HG02571 (cell line): Measurements from ENCODE around the gene ELP5.
"Not testable (repeated sequence)": the region's sequence is repeated elsewhere in the genome, so short reads cannot be mapped to it uniquely, and the experiment has no call there.

Source experiments
- ATAC-seq: cut with Tn5 transposase; IDR thresholded peaks from one replicate; pipeline ENCODE4 v1.9.1; 2021; ENCODE audit warnings: mild to moderate bottlenecking, moderate library complexity; ENCODE audit not compliant: unreplicated experiment

Gene ELP5

DNA sequence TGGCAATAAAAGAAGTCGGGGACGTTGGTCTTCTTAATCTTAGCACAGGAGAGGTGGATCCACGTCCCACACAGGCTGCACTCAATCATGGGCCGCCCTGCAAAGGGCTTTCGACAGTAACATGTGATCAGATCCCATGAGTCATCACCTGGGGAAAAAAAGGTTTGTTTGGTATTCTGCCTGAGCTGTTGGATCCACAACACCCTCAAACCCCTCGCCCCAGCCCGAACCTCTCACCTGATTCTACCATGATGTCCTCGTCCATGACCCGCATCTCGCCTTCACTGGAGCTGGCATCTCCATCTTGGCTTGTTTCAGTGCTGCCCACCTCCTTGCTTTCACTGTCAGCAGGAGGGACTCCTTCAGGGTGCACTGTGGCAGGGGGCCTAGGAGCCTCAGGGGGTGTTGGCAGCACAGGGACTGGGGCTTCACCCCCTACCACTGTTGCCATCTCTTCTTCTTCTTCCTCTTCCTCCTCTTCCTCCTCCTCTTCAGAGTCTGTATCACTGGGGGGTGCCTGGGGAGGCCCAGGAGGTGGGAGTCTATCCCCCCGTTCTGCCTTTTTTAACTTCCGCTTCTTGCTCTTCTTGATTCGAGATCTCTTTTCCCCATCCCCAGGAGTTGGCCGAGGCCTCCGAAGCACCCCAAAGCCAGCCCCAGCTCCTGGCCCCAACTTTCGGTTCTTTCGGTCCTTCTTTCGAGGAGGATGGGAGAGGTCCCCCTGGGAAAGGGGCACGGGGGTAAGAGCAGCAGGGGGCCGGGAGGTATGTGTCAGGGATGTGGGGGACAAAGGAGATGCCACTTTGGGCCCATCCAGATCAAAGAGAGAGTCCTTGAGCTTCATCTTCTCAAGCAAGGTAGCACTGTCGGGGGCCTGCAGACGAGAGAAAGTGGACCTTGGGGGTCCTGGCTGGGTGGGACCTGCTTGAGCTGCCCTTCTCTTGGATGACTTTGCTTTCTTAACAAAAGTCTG lies 16.0 kb upstream of the ELP5 start:
- no peak for ATAC-seq

- ATAC-seq: no peak
Observed at GRCh38 chr17:7236808-7237207, 15.2 kb upstream of the ELP5 start.

DNA sequence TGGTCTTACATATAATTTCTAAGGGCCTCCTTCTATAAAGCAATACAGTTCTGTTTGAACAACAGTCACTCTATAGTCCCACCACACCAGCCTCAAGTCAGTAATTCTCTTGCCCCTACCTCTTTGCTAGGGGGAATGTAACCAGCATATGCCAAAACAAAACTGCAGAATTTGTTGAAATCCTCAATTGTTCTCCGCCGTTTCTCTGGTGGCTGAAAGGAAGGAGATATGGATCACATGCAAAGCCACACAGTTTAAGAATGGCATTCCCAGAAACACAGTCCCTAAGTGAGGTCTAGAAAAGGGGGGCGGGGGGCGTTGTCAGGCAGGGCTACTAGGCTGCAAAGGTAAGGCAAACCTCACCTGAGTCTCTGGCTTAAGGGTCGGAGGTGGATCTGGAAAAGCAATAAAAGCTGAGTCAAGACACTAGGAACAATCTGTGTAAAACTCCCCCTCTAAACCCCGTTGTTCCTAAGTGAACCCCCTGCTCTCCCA lies 14.7 kb upstream of the ELP5 start:
- ATAC-seq: no peak

DNA sequence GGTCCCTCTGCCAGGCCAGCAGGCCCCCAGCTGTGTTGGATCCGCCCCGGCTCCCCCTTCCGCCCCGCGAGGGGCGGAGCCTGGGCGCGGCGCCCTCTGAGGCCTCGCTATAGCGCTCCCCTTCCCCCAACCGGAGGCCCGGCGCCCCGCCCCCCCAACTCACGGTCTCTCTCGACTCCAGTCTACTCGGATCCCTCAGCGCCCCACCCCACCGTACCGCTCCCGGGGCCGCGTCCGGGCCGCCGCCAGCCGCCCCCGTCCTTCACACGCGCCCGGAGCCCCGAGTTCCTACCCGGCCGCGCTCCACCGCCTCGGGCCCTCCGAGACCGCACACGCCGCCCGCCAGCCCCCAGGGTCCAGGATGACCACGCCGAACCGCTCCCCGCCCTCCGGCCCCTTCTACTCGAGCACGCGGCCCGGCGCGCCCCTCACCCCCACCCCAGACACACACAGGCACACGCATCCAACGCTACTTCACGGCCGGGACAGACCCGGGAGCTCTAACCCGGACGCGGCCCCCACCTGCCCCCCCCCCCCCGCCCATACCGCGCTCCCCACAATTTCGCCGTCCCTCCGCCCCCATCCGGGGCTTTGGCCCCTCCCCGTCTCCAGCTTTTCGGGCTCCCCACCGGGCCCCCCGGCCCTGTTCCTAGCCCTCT lies 14.1 kb upstream of the ELP5 start:
- ATAC-seq: no peak

DNA sequence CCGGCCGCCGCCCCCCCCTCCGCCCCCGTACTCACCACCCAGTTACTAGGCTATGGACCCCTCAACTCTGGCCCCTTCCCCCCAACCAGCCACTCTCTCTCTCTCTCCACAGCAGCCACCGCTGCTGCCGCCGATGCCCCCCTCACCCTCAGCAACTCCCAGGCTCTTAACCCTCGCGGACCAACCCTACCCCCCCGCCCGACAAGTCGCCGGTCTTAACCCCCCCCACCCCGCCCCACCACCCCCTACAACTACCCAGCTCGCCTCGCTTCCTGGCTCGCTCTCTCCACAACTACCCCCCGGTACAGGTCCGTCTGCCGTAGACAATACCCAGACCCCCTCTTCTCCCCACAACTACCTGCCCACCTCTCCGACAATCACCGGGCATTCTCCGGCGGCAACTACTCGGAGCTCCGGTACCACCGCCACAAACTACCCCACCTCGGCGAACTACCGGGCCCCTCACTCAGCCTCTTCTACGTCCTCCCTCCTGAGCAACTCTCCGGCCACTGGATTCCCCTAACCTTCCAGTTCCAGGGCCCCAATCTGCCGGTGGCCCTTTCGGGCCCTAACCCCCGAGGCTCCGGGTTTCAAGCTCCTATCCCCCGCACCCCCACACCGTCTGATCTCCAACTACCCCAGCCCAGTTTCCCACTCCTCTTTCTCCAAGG lies 13.5 kb upstream of the ELP5 start:
- no peak for ATAC-seq

DNA sequence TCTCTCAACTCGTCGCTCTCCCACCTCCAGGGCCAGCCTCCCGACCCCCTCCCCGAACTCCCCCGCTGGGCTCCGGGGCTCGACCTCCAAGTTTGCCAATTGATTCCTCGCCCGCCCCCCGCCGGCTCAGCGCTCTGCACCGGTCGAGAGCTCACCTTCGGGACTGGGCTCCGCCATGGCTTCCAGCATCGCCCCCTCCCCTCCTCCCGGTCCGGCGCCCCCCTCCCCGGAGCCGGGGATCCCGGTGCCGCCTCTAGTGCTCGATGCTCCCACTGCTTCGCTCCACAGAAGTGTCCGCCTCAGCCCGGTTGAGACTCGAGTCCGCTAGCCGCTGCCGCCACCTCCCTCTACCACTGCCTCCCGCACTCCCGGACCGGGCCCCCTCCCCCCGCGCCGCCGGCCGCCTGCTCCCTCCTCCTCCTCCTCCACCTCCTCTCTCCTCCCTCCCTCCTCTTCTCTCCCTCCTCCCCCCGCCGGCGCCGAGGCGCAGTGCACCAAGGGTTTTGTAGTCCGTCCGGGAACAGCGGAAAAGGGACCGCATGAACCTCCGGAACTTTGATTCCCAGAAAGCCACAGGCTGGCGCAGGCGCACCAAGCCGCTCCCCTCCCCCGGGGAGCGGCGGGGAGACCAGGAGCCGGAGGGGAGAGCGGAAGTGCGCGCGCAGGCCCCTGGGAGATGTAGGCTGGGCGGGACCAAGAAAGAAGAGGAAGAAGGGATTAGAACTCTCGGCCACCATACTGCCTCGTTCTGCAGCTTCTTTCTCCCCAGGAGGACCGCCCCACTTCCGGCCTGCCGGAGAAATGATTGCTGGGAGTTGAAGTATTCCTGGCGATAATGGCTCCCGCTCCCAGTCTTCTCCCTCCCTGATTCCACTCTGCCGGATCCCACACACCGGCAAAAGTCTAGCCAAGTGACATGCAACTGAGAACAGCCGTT lies 12.7 kb upstream of the ELP5 start, which contains the start of gene PHF23:
Gene PHF23, minus strand, starts transcription at position 367 of the 937 bp plus-strand sequence. Its CDS starts 178 bp downstream, at position 189.
- ATAC-seq: peak; percentile 48

- ATAC-seq: no peak
Observed at GRCh38 chr17:7240375-7240774, 11.6 kb upstream of the ELP5 start.

GRCh38 chr17:7241090-7241733 lies 10.8 kb upstream of the ELP5 start:
- no peak for ATAC-seq

GRCh38 chr17:7241783-7242716 lies 10.0 kb upstream of the ELP5 start, which contains the start of gene GABARAP:
Gene GABARAP (minus strand): TSS chr17:7242449. CDS start chr17:7242330, 119 bp downstream.
- ATAC-seq: no peak

DNA sequence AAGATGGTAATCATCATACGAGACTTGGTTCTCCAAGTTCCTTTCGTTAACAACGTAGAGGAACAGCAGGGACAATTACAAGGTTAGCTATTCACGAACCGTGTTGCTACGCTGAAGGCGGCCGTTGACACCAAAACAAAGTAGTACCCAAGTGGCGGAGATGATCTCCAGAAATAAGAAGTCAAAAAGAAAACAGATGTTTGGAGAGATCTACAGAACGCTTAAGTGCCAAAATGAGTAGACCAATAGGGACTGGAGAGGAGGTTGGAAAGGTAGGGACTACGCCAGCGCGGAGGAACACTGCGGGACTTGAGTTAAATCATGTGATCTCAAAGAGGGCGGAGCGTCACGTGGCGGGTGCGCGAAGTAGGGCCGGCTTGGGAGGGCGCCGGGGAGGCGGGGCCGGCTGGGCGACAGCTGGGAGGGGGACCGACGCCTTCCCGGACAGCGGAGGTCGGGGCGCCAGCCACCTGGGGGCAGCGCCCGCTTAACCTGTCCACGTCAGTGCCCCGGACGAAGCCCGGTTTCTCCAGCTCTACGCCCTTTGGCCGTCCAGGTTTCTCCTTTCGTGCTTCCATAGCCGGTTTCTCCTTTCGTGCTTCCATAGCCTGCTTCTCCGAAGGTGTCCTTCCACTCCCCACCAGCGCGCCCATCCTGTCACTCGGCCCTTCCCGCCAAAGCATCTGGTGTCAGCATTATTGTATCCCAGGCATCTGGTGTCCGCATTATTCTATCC lies 9.1 kb upstream of the ELP5 start:
- ATAC-seq: peak; percentile 38

DNA sequence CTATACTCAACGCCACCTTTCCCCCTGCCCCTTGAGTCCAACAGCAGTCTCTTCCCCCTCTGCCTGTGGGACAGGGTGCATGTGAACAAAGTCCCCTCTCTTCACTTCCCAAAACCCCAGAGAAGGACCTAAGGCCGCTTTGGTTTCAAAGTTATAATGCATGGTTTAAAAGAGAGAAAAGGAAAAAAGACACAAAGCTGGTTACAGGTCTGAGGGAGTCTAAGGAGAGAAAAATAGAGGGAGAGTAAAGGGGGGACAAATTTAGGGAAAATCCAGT lies 8.6 kb upstream of the ELP5 start:
- no peak for ATAC-seq

DNA sequence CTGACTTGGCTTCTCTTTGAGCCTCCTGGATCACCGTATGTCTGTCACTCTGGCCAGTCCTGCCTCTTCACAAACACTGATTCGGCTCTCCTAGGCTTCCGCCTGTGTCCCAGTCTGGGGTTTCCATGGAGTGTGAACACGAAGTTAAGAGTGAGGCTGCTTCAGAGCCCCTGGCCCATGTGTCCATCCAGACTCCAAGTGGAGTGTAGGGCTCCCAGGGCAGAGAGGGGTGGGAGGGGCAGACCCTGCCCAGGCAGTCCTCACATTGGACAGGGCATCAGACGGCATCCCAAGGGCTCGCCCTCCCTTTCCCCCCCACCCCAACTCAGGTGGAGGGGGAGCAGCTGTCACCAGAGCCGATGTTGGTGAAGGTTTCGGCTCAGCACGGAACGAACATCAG lies 8.2 kb upstream of the ELP5 start:
- ATAC-seq: not testable (repeated sequence)

- no peak for ATAC-seq
Observed at GRCh38 chr17:7246779-7247178, 5.2 kb upstream of the ELP5 start.

DNA sequence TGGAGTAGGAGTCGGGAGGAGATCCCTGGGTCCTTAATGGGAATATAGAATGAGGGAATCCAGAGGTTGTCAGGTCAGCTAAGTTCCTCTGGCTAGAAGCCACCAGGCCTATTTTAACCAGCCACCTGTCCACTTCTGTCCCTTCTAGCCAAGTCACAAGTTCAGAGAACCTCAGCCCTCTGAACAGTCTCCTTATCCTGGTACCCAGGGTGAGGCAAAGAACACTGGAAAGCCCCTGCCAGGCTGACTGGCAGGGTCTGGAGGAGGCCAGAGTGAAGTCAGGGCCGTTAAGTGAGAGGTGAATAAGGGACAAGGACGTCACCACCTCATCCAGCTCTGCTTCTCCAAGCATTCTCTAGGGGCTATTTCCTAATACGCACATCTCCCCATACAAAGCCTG lies 3.2 kb upstream of the ELP5 start:
- ATAC-seq: no peak

- no peak for ATAC-seq
Observed at GRCh38 chr17:7249214-7249613, 2.8 kb upstream of the ELP5 start.

DNA sequence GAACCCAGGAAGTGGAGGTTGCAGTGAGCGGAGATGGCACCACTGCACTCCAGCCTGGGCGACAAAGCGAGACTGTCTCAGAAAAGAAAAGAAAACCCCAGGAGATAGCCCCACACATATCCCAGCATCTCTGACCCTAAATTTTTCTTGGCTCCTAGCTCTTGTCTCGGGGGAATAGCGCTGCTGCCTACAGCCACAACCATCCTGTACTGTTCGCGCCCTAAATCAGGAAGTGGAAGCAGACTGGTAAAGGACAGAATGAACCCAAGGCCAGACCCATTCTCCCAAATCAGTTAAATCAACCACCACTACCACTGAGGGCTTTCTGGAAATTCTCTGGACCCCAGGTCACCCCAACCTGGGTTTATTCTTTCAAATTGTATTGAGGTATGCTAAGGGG lies 2.2 kb upstream of the ELP5 start:
- no peak for ATAC-seq

DNA sequence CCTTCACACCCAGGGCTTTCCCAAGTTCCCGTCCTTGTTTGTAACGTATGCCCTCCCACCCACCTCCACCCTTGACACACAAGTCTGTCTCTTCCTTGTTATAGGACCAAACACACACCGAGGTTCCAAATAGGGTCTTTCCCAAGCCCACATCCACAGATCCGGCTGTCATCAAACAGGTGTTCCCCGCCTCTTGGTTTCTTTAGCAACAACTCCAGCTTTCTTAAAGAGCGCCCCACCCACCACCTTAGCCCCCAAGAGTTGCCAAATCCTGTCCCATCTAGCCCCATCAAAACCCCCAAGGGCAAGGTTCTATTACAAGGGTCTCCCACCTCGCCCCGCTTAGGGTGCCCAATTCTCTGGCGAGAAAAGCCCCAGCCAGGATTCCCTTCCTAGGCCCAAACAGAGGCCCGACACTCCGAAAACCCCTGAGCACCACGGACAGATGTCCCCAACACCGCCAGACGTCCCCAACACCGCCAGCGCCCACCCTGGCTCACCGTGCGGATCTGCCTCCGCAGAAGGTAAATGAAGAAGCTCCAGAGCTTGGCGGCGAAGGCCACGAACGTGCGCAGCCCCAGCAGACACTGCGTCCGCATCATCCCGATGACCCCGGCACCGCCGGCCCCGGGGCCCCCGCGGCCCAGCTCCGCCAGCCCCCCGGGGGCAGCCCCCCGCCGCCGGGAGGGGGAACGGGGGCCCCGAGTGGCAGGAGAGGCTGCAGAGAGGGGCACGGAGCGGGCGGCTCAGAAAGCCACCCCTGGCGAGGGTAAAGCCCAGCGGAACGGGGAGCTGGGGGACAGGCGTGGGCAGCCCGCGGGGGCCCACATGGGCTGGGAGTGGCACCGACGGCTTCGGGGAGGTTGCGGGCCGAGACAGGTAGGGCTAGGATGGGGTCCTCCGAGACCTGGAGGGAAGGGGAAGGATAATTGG lies 1.1 kb upstream of the ELP5 start:
- ATAC-seq: no peak
